ENCODE results near the gene PCSK5. TPM values are rescaled to one million over a fixed set of nuclear protein-coding genes. Genes with fewer than 3 reads are reported as not detected.

PCSK5 gene
- total RNA-seq, 1 experiment from 2014 or later = 0.17 TPM

GRCh38 chr9:76200745-76201144 is 310.3 kb downstream of the PCSK5 start:
- H3K4me3 ChIP-seq (ENCODE audit: low read depth, low read length, poor library complexity, severe bottlenecking) = no peak overlapping the region
- H3K27ac ChIP-seq (ENCODE audit: low read depth, low read length, poor library complexity, severe bottlenecking) = no peak overlapping the region
- intact Hi-C loops (cut with micrococcal nuclease; ENCODE audit: unreplicated experiment) = no loop called here
- BruUV-seq (replicated peaks) = no TSS peak
- TF ChIP-seq EZH2 (IDR thresholded peaks at IDR 0.05; ENCODE audit: borderline replicate concordance, low read depth, low read length, poor library complexity, severe bottlenecking) (no peak), CTCF (conservative IDR thresholded peaks at IDR 0.05; ENCODE audit: low read depth, low read length) (no peak)
- H3K36me3 ChIP-seq (ENCODE audit: insufficient read depth, low read length, poor library complexity, severe bottlenecking) = no peaks in the 10 kb centered on the region
- H3K9me3 ChIP-seq (ENCODE audit: low read depth, low read length, poor library complexity, severe bottlenecking) = no peaks in the 10 kb centered on the region
- CTCF ChIA-PET = no interaction called here
- no peak for DNase-seq (ENCODE audit: low spot score)
- peaks cover 3% of the 10 kb centered on the region for H3K27me3 ChIP-seq (replicated peaks; ENCODE audit: insufficient read depth, low read depth, low read length, poor library complexity)
- no peaks in the 10 kb centered on the region for H3K4me1 ChIP-seq (ENCODE audit: insufficient read depth, low read length, poor library complexity, severe bottlenecking)
- POLR2A ChIA-PET (ENCODE audit: low non-redundant PET) = no interaction called here

- Histone ChIP-seq H3K4me3 (ENCODE audit: low read depth, low read length, poor library complexity, severe bottlenecking) (no peak overlapping the region), H3K4me1 (ENCODE audit: insufficient read depth, low read length, poor library complexity, severe bottlenecking) (no peaks in the 10 kb centered on the region), H3K27me3 (replicated peaks; ENCODE audit: insufficient read depth, low read depth, low read length, poor library complexity) (peaks cover 9% of the 10 kb centered on the region), H3K9me3 (ENCODE audit: low read depth, low read length, poor library complexity, severe bottlenecking) (no peaks in the 10 kb centered on the region), H3K27ac (ENCODE audit: low read depth, low read length, poor library complexity, severe bottlenecking) (no peak overlapping the region), H3K36me3 (ENCODE audit: insufficient read depth, low read length, poor library complexity, severe bottlenecking) (no peaks in the 10 kb centered on the region)
- intact Hi-C loops (cut with micrococcal nuclease; ENCODE audit: unreplicated experiment) = no loop called here
- no peak for DNase-seq (ENCODE audit: low spot score)
- ChIA-PET CTCF (no interaction called here), POLR2A (ENCODE audit: low non-redundant PET) (interaction anchor here (0.7 kb wide), 1 partner anchor 230 kb away, joined by 3 read pairs; no protein-coding TSS in a partner anchor)
- no peak for TF ChIP-seq CTCF (conservative IDR thresholded peaks at IDR 0.05; ENCODE audit: low read depth, low read length)
- TF ChIP-seq EZH2 (IDR thresholded peaks at IDR 0.05; ENCODE audit: borderline replicate concordance, low read depth, low read length, poor library complexity, severe bottlenecking) = no peak
- no TSS peak for BruUV-seq (replicated peaks)
Measured at GRCh38 chr9:76203373-76203772, 312.9 kb downstream of the PCSK5 start.

GRCh38 chr9:76206821-76207220 is 316.3 kb downstream of the PCSK5 start:
- intact Hi-C loops (cut with micrococcal nuclease; ENCODE audit: unreplicated experiment) = no loop called here
- POLR2A ChIA-PET (ENCODE audit: low non-redundant PET) = no interaction called here
- BruUV-seq (replicated peaks) = no TSS peak
- Histone ChIP-seq H3K9me3 (ENCODE audit: low read depth, low read length, poor library complexity, severe bottlenecking) (no peaks in the 10 kb centered on the region), H3K4me3 (ENCODE audit: low read depth, low read length, poor library complexity, severe bottlenecking) (no peak overlapping the region), H3K27ac (ENCODE audit: low read depth, low read length, poor library complexity, severe bottlenecking) (no peak overlapping the region), H3K27me3 (replicated peaks; ENCODE audit: insufficient read depth, low read depth, low read length, poor library complexity) (peaks cover 26% of the 10 kb centered on the region), H3K4me1 (ENCODE audit: insufficient read depth, low read length, poor library complexity, severe bottlenecking) (no peaks in the 10 kb centered on the region), H3K36me3 (ENCODE audit: insufficient read depth, low read length, poor library complexity, severe bottlenecking) (no peaks in the 10 kb centered on the region)
- no peak for DNase-seq (ENCODE audit: low spot score)
- CTCF ChIA-PET = no interaction called here
- TF ChIP-seq EZH2 (IDR thresholded peaks at IDR 0.05; ENCODE audit: borderline replicate concordance, low read depth, low read length, poor library complexity, severe bottlenecking) (no peak), CTCF (conservative IDR thresholded peaks at IDR 0.05; ENCODE audit: low read depth, low read length) (no peak)

All from A673 (cell line).